Measurements from ENCODE around the gene RPS25. TPM values are rescaled to one million over a fixed set of nuclear protein-coding genes. Genes with fewer than 3 reads are reported as not detected.

Gene RPS25
- total RNA-seq, 4 donors from 2014 or later = 1,252 to 2,859 (median 1,930) TPM

GRCh38 chr11:119028346-119029068 lies 10.4 kb upstream of the RPS25 start:
- TF ChIP-seq CTCF (IDR thresholded peaks at IDR 0.05) (no peak), POLR2A (IDR thresholded peaks at IDR 0.05) (no peak)
- intact Hi-C loops (cut with DNase I; ENCODE audit: low total_unique reads) = no loop called here
- no peak overlapping the region for H3K4me3 ChIP-seq (ENCODE audit: low read depth, poor library complexity, severe bottlenecking)
- WGBS, 2 donors = 64 to 65% methylated on average over 7 to 9 of the region's 9 CpGs
- no peak for DNase-seq (ENCODE audit: low spot score in 2 of 2)

- no peak overlapping the region for H3K4me3 ChIP-seq (ENCODE audit: low read depth, poor library complexity, severe bottlenecking)
- TF ChIP-seq POLR2A (IDR thresholded peaks at IDR 0.05) (no peak), CTCF (IDR thresholded peaks at IDR 0.05) (no peak)
- intact Hi-C loops (cut with DNase I; ENCODE audit: low total_unique reads) = no loop called here
- 95% methylated on average over 9 of the region's 9 CpGs for WGBS, 2 donors
- no peak for DNase-seq (ENCODE audit: low spot score in 2 of 2)
Observed at GRCh38 chr11:119027561-119028345, 9.6 kb upstream of the RPS25 start.

GRCh38 chr11:119026970-119027369 lies 8.8 kb upstream of the RPS25 start:
- H3K4me3 ChIP-seq (ENCODE audit: low read depth, poor library complexity, severe bottlenecking) = no peak overlapping the region
- TF ChIP-seq POLR2A (IDR thresholded peaks at IDR 0.05) = no peak
- no peak for TF ChIP-seq CTCF (IDR thresholded peaks at IDR 0.05)
- intact Hi-C loops (cut with DNase I; ENCODE audit: low total_unique reads) = no loop called here
- WGBS, 2 donors = 85 to 100% methylated on average over 2 of the region's 2 CpGs
- DNase-seq (ENCODE audit: low spot score in 2 of 2) = no peak

GRCh38 chr11:119025978-119026766 lies 8.0 kb upstream of the RPS25 start:
- intact Hi-C loops (cut with DNase I; ENCODE audit: low total_unique reads) = no loop called here
- 83 to 91% methylated on average over 16 of the region's 16 CpGs for WGBS, 2 donors
- H3K4me3 ChIP-seq (ENCODE audit: low read depth, poor library complexity, severe bottlenecking) = no peak overlapping the region
- DNase-seq (ENCODE audit: low spot score in 2 of 2) = no peak
- TF ChIP-seq CTCF (IDR thresholded peaks at IDR 0.05) = no peak
- TF ChIP-seq POLR2A (IDR thresholded peaks at IDR 0.05) = no peak

- intact Hi-C loops (cut with DNase I; ENCODE audit: low total_unique reads) = no loop called here
- TF ChIP-seq CTCF (IDR thresholded peaks at IDR 0.05) (no peak), POLR2A (IDR thresholded peaks at IDR 0.05) (no peak)
- 92 to 93% methylated on average over 5 of the region's 5 CpGs for WGBS, 2 donors
- no peak for DNase-seq (ENCODE audit: low spot score in 2 of 2)
- H3K4me3 ChIP-seq (ENCODE audit: low read depth, poor library complexity, severe bottlenecking) = no peak overlapping the region
Observed at GRCh38 chr11:119025541-119025940, 7.4 kb upstream of the RPS25 start.

All from lower leg skin (tissue), 4 donors.